Subcutaneous adipose tissue (tissue), 4 donors: ENCODE measurements around the gene TMEM45B. TPM values are rescaled to one million over a fixed set of nuclear protein-coding genes. Genes with fewer than 3 reads are reported as not detected.

ENCODE experiments used
- CTCF ChIP-seq: fragments of 450-650 bp; IDR thresholded peaks from one replicate; pipeline ENCODE4 v1.5.1; 2016; ENCODE audit warnings: low read depth, mild to moderate bottlenecking, control low read depth, antibody characterized with exemption, moderate library complexity
- total RNA-seq, 4 donors: library from RNA; depleted of rRNA; stranded (reverse); fragments of >200 nt; gene quantifications; one replicate each; pipeline ENCODE4 v1.1.0, GENCODE V29; 2016

Gene TMEM45B
- total RNA-seq, 4 donors from 2014 or later: not detected

GRCh38 chr11:129856036-129856435, 40.4 kb downstream of the TMEM45B start:
- TF ChIP-seq CTCF: no peak

GRCh38 chr11:129861702-129862522, 46.3 kb downstream of the TMEM45B start:
- no peak for TF ChIP-seq CTCF

- TF ChIP-seq CTCF: no peak
Observed at GRCh38 chr11:129864811-129865210, 49.2 kb downstream of the TMEM45B start.

GRCh38 chr11:129865701-129866100, 50.1 kb downstream of the TMEM45B start:
- no peak for TF ChIP-seq CTCF

- TF ChIP-seq CTCF: no peak
Observed at GRCh38 chr11:129866311-129866710, 50.7 kb downstream of the TMEM45B start.

GRCh38 chr11:129871914-129872313, 56.3 kb downstream of the TMEM45B start:
- TF ChIP-seq CTCF: no peak

GRCh38 chr11:129880311-129880710, 64.7 kb downstream of the TMEM45B start:
- TF ChIP-seq CTCF: no peak
